Dermis microvascular lymphatic vessel endothelial cell (primary cell): Measurements from ENCODE around the gene TMEM184B. TPM values are rescaled to one million over a fixed set of nuclear protein-coding genes. Genes with fewer than 3 reads are reported as not detected.
"Not testable (repeated sequence)": the region's sequence is repeated elsewhere in the genome, so short reads cannot be mapped to it uniquely, and the experiment has no call there.

ENCODE experiments used
- DNase-seq, 2 donors: peaks; one replicate each; pipeline versions ENCODE4 v3.0.0 to v3.0.0-alpha.2; 2010; ENCODE audit warnings: low read depth in 2 of 2
- total RNA-seq: library from RNA; depleted of rRNA; stranded (reverse); fragments of >200 nt; gene quantifications from 2 replicates; pipeline ENCODE4 v1.2.1, GENCODE V29; 2014

Gene TMEM184B
- total RNA-seq, 1 donor from 2014 or later: 25.4 TPM

DNA sequence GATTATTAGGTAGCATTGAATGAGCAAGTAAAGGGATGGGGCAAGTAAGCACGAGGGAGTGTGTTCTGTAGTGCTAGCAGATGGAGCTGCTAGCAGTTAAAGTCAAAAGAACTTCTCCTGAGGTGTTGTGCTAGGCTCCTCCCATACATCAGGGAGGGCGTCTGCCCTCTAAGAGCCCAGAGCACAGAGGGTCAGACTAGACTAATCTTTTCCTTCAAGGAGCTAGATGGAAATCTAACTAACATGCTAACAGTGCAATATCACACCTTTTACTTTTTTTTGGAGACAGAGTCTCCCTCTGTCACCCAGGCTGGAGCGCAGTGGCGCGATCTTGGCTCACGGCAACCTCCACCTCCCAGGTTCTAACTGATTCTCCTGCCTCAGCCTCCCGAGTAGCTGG lies 88.0 kb downstream of the TMEM184B start:
- no peak for DNase-seq

DNA sequence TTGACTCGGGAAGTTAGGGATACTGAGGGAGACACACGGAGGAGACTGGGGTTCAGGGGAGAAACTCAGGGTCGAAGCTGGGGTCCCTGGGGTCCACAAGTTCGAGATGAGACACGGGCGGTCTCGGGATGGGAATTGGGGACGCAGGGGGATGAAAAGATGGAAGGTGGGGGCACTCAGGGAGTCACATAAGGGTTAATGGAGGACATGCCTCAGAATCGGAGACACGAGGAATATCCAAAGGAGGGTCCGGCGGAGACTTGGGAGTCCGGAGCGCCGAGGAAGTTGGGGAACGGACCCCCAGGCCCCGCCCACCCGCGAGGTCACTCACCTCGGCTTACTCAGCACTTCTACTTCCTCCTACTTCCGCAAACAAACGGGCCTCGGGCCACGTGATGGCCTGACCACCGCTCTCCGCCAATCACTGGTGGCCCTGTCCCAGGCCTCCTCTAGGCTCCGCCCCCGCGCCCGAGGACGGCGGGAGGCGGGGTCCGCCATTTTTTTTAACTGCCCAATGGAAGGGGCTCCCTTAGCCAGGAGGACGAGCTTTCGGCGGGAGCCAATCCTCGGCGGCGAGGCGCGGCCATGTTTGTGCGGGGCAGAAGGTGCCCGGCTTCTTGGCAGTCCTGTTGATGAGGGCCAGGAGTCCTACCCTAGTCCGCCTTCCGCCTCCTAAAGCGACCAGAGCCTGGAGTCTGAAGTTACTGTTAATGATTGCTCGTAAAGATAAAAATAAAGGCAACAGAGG lies 91.2 kb downstream of the TMEM184B start, which contains the start of gene PLA2G6:
Gene PLA2G6 (minus strand): TSS at position 378 of the 748 bp plus-strand sequence. CDS start 12,404 bp downstream, outside the sequence.
- peak; percentile 96 to 99 for DNase-seq

DNA sequence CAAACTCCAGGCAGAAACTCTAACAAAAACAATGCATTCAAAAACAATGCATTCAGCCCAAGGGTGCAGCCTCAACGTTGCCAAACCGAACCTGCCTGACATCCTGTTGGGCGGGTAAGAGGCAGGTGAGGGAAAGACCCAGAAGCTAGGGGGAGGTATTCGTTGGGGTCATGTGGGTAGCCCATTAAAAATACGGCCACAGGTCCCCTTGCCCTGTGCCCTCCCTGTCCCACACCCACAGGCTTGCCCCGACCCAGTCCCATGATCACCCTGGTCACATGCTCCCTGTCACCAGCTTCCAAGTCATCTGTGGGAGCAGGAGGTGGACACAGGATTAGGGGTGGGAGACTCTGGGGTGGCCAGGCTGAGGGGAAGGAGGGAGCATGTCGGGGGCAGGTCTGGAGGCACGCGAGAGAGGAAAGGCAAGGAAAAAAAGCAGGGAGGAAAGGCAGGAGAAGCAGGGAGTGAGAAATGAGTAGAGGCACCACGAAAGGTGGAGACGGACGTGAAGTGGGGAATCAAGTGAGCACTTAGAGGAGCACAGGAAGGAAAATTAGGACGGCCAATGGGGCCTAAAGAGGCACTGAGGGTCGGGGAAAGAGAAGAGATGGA lies 91.9 kb downstream of the TMEM184B start:
- DNase-seq: peak in 1 of 2 donors; percentile 65

DNA sequence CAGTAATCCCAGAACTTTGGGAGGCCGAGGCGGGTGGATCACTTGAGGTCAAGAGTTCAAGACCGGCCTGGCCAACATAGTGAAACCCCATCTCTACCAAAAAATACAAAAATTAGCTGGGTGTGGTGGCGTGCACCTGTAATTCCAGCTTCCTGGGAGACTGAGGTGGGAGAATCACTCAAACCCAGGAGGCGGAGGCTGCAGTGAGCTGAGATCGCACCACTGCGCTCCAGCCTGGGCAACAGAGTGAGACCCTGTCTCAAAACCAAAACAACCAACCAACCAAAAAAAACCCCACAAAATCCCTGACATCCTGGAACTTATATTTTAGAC lies 94.2 kb downstream of the TMEM184B start:
- DNase-seq: not testable (repeated sequence)

DNA sequence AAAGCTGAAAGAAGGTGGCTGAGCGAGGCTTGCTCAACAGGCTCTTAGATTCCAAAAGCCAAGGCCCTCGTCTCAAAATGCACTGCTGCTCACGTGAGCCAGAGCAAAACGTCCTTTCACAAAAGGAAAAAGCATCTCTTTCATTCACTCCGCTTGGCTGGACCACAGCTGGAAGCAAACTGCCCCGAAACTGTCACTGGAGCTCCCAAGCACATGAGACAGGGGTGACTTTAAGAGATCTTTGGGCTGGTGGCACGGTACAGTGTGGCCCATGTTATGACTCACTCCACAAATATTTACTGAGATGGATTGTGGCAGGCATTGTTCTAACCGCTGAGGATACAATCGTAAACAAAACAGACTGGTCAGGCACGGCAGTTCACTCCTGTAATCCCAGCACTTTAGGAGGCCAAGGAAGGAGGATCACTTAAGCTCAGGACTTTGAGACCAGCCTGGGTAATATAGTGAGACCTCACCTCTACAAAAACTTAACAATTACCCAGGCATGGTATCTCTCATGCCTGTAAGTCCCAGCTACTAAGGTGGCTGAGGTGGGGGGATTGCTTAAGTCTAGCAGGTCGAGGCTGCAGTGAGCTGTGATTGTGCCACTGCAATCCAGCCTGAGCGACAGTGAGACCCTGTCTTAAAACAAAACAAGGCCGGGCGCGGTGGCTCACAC lies 94.7 kb downstream of the TMEM184B start:
- peak; percentile 87 to 93 for DNase-seq

DNA sequence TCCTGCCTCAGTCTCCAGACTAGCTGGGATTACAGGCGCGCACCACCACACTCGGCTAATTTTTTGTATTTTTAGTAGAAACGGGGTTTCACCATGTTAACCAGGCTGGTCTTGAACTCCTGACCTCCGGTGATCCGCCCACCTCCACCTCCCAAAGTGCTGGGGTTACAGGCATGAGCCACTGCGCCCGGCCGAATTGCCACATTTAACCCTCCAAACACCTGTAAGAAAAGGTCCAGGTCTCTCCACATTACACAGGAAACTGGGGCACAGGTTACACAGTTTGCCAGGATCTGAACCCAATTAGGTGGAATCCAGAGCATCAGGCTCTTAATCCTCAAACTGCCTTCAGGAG lies 95.3 kb downstream of the TMEM184B start:
- not testable (repeated sequence) for DNase-seq

DNA sequence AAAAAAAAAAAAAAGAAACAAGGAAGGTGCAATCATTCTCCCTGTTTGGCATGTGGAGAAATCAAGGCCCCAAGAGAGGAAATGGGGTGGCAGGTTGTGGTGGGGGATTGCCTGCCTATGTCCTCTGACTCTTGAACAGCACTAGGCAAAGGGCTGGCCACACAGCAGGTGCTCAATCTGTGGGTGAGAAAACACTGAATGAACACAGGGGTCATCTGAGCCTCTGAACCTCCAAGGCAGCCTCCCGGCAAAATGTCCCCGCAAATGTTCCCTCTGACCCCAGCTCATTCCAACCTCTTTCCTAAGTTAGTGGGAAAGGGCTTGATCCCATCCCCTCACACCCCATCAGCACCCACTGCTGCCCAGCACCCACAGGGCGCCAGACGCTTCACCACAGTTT lies 95.8 kb downstream of the TMEM184B start:
- DNase-seq: no peak

DNA sequence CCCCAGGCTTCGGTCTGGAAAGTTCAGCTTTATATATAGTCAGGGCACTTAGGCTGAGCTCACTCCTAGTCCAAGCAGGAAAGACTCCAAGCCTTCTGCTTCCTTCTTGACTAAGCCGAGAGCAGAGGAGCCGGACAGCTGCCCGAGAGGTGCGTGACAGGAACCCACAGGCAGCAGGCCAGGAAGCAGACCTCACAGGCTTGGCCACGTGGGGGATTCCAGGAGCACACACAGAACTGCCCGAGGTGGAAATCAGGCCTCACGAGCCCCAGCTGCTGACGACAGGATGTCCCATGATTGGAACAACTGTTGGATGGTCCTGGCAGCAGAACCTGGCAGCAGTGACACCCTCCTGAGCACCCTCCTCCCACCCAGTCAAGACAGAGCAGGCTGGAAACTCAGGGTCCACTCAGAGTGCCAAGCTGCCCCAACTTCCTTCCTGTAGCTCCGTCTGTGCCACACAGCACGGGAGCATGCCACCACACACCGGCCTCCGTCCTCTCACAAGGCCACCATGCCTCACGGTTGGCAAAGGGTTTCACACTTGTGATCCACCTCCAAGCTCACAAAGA lies 96.6 kb downstream of the TMEM184B start:
- DNase-seq: peak; percentile 99 to 100

DNA sequence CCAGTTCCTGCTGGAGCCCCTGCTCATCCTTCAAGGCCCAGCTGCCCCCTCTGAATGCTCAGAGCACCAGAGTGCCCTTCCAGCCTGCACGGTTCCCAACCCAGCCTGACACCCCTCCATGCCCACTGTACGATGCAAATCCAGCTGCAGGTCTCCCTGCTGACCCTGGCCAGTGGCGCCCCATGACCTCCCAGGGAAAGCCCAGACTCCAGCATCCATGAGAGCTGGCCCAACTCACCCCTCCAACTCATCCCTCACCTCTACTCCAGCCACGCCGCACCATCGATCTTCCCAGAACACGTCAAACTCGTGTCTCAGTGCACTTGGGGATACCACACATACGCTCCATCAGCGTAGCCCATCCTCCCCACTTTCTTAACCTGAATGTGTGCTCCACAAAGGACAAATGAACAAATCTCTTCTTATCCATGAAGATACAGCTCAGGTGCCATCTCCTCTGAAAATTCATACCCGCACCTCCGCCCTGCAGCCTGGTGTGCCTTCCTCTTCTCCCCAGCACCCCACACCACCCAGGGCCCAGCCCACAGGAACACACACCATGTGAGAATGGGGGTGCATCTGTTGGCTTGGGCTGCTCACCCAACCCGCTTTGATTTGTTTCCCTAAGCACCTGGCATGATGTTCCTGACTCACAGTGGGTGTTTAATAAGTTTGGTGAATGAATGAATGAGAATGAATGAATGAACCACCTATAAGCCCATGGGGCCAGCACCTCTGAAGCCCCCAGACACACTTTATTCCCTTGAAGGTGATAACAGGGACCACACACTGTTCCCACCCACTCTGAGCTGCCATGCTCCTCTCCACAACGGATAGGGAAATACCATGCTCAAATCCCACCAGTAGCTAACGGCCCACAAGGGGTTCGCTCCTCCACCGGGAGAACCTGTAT lies 97.3 kb downstream of the TMEM184B start:
- DNase-seq: peak in 1 of 2 donors; percentile 26

DNA sequence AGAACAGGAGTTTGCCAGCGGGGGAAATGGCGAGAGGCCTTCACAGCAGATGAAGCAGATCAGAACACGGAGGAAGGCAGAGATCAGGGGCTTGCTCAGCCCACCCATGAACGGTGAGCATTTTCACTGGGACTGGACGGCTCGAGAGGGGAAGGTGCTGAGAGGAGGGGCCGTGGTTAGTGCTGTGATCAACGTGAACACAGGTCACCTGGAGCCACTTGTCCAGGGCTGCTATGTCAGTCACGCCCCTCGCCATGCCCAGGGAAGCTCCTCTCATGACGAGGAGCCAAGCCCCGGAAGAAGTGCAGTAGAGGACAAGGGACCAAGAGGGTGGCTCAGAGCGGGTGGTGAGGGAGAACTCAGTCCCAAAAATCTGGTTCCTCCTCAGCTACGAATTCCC lies 98.2 kb downstream of the TMEM184B start:
- DNase-seq: no peak

DNA sequence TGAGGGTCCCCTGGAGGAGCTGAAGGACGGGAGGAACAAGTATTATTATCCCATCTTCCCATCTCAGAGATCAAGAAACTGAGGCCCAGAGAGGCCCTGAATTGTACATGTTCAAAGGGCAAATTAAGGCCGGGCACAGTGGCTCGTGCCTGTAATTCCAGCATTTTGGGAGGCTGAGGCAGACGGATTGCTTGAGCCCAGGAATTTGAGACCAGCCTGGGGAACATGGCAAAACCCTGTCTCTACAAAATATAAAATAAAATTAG lies 99.2 kb downstream of the TMEM184B start:
- DNase-seq: no peak

DNA sequence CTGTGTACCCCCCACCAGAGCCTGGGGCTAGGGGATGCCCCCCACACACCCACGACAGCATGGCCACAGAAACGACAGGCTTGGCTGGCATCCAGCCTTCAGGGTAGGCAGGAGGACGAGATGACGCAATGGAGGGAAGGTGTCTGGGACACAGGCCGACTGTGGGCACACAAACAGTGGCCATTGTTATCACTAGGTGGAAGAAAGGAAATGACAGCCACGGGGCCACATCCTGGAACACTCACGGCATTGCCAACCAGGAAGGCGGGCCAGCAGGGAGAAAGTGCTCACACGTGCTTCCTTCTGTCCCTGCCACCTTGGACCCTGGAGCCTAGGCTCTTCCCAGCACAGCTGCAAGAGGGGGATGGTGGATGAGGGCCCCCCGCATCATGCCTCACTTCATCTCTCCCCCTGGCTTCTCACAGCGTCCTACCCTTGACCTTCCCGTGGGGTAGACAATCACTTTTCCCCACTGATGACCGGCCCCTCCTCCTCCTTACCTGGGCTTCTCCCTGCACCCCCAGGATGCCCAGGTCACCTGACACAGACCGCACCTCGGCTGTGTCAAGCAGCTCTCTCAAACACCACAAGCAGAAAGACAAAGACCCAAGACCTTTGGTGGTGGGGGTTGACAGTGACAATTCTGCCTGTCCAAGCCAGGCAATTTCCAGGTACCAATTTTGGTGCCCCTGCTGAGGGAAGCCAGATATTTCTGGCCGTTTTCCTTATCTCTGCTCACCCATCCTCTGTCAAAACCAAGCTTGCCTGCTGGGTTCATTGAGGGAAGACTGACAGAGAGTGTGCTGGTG lies 99.8 kb downstream of the TMEM184B start:
- peak; percentile 99 for DNase-seq

DNA sequence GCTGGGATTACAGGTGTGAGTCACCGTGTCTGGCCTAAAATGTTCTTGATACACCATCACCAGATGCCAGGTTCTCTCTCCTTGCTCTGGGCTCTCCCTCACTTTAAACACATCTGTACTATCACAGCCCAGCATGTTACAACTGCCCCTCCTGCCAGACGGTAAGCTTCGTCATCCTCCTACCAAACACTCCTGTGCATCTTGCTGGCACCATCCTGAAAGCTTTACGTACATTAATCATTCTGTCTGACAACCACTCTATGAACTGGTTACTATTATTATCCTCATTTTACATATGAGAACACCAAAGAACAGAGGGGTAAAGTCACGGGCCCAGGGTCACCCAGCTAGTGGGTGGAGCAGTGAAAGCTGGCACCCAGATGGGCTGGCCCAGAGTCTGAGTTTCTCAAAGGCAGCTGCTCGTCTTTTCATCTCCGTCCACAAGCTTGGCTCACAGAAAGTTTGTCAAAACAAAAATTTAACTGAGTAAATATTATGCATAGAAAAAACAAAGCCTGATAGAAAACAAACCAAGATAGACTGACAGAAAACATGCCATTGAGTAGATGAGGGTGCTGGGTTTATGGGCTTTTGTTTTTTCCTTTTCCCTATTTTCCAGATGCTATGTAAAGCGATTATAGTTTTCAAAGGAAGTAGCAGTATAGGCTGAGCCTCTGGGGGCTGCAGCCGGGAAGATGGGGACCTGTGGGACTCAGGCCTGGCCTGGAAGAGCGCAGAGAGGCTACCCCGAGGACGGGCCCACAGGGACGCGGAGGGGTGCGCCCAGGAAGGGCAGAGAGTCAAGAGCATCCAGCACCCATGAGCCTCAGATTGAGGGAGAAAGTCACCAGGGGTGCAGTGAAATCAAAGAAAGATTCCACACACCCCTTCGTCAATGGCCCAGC lies 100.6 kb downstream of the TMEM184B start:
- DNase-seq: peak in 1 of 2 donors; percentile 79

DNA sequence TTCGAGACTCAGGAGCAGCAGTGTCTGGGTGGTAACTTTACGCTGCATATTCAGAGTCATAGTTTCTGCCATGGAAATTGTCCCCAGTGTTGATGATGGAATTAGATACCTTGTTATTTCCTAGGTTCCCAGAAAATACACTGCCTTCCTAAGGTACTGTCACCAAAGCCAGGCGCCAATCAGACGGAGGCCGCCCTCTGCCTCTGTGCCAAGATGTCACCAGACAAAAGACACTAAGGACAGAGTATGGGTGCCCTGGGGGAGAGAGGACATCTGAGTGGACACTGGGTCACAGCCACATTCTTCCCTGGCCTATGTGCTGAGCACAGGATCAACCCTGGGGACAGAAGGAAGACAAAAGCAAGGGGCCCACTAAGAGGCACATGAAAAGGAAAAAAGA lies 102.3 kb downstream of the TMEM184B start:
- no peak for DNase-seq

Other genes starting within 250 kb of the TMEM184B start
- 6.5 and 11.5 TPM in 2 replicates for gene PICK1, start 215.6 kb downstream of the TMEM184B start, total RNA-seq
- under 0.01 and 0.13 TPM in 2 replicates for gene SLC16A8, start 188.8 kb downstream of the TMEM184B start, total RNA-seq
- 0.25 TPM in 1 of 2 replicates, not detected in the other for gene BAIAP2L2, start 162.3 kb downstream of the TMEM184B start, total RNA-seq
- 1.5 and 3.5 TPM in 2 replicates for gene PLA2G6, start 91.2 kb downstream of the TMEM184B start, total RNA-seq
- 34.9 and 122 TPM in 2 replicates for gene MAFF, start 71.0 kb downstream of the TMEM184B start, total RNA-seq
- 78.7 and 112 TPM in 2 replicates for gene CSNK1E, start 44.4 kb upstream of the TMEM184B start, total RNA-seq
- gene KCNJ4, start 182.2 kb upstream of the TMEM184B start, total RNA-seq: not detected in 2 replicates
- 32.9 and 40.8 TPM in 2 replicates for gene KDELR3, start 195.1 kb upstream of the TMEM184B start, total RNA-seq
- gene DDX17, start 233.3 kb upstream of the TMEM184B start, total RNA-seq: 316 and 468 TPM in 2 replicates